Measurements from ENCODE around the gene ATP13A3. TPM values are rescaled to one million over a fixed set of nuclear protein-coding genes. Genes with fewer than 3 reads are reported as not detected.
A peak's percentile ranks its signal among the peaks of the same experiment; 100 is the strongest.
"Not testable (repeated sequence)": the region's sequence is repeated elsewhere in the genome, so short reads cannot be mapped to it uniquely, and the experiment has no call there.

The ATP13A3 gene
- 331 and 337 TPM in 2 replicates for total RNA-seq (2014; rRNA removed; shearing (Covaris generic); ENCODE audit: low replicate concordance)

DNA sequence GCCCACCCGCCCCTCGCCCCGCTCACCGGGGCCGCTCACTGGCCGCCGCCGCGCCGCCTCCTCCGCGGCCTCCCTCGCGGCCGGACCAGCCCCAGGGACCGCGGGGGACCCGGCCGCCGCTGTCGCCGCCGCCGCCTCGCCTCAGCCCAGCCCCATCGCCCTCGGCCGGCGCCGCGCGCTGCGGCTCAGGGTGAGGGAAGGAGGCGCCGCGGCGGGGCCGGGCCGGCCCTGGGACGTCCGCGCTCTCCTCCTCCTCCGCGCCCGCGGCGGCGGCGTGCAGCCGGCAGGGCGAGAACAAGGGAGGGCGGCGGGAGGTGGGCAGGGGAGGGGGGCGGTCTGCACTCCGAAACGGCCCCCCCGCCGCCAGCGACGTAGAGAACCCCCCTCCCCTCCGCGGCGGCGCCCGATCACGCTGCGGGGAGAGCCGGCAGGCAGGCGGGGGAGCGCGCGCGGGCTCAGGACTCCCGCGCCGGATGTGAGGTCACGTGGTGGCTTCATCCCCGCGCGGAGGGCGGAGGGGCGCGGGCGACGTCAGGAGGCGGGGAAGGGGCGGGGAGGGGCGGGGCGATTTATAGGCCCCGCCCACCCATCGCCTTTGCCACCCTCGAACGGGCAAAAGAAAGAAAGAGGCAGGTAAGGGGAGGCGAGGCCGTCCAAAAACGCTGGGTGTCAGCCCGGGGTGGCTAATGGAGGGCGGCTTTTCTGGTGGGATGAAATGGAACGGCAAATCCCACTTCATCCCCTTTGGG, at the start of gene ATP13A3:
ATP13A3 (minus strand) TSS at position 463 of the 749 bp plus-strand sequence. CDS start 24,812 bp downstream, outside the sequence.
- H2AFZ ChIP-seq (ENCODE audit: low read length) = peak within 1 kb of the TSS; percentile 10; the same call in 1 of the 2 replicates
- no peaks in the 10 kb centered on the region for H3K9me3 ChIP-seq (ENCODE audit: low read length)
- peaks cover 67% of the 10 kb centered on the region for H3K4me1 ChIP-seq (ENCODE audit: low read length)
- peak; percentile 98 for DNase-seq
- H3K4me2 ChIP-seq (ENCODE audit: low read depth, low read length, poor library complexity, severe bottlenecking) = peak within 1 kb of the TSS; percentile 79
- peak within 1 kb of the TSS; percentile 76 for H3K9ac ChIP-seq (ENCODE audit: low read length)
- no peaks in the 10 kb centered on the region for H3K9me2 ChIP-seq (replicated peaks; ENCODE audit: insufficient read depth, low read length)
- H3K36me3 ChIP-seq (ENCODE audit: insufficient read depth, low read length) = peaks cover 16% of the 10 kb centered on the region; the same call in 1 of the 2 replicates
- H4K20me1 ChIP-seq (ENCODE audit: insufficient read depth, low read depth, low read length) = peaks cover 15% of the 10 kb centered on the region; the same call in 1 of the 2 replicates
- peak within 1 kb of the TSS; percentile 81 for H3K27ac ChIP-seq (ENCODE audit: low read length)
- H3K79me2 ChIP-seq (ENCODE audit: low read length) = peaks cover 54% of the 10 kb centered on the region
- peak within 1 kb of the TSS; percentile 74 for H3K4me3 ChIP-seq (ENCODE audit: low read length)
- no peaks in the 10 kb centered on the region for H3K27me3 ChIP-seq (ENCODE audit: low read length)

DNA sequence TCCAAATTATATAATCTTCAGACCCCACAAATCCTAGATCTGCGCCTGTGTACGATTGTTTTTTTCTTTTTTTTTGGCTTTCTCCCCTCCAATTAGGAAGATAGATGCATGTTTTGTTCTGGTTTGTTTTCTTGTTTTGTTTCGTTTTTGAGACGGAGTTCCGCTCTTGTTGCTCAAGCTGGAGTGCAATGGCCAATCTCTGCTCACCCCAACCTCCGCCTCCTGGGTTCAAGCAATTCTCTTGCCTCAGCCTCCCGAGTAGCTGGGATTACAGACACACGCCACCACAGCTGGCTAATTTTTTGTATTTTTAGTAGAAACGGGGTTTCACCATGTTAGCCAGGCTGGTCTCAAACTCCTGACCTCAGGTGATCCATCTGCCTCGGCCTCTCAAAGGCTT, 48.4 kb upstream of the ATP13A3 start:
- not testable (repeated sequence) for H3K9me2 ChIP-seq (replicated peaks; ENCODE audit: insufficient read depth, low read length); H3K36me3 ChIP-seq (ENCODE audit: insufficient read depth, low read length); H4K20me1 ChIP-seq (ENCODE audit: insufficient read depth, low read depth, low read length); H3K9ac ChIP-seq (ENCODE audit: low read length); H3K9me3 ChIP-seq (ENCODE audit: low read length); H2AFZ ChIP-seq (ENCODE audit: low read length); H3K4me3 ChIP-seq (ENCODE audit: low read length); H3K4me1 ChIP-seq (ENCODE audit: low read length); H3K4me2 ChIP-seq (ENCODE audit: low read depth, low read length, poor library complexity, severe bottlenecking); H3K27ac ChIP-seq (ENCODE audit: low read length); DNase-seq; H3K79me2 ChIP-seq (ENCODE audit: low read length); H3K27me3 ChIP-seq (ENCODE audit: low read length)

DNA sequence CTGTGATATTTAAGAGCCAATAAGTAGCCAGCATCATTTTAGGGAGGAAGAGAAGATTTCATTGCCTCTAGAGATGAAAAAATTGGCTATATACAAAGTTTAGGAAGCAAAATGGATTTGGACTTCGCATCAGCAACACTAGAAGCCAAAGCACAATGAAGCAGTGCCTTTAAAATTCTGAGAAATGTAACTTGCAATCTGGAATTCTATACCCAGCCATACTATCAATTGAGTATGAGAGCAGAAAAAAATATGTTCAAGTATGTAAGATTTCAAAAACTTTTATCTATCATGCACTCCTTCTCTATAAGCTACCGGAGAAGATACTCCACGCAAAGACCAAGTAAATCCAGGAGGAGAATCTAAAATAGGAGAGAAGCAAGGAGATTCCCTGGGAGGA, 47.4 kb upstream of the ATP13A3 start:
- H2AFZ ChIP-seq (ENCODE audit: low read length) = no peak overlapping the region
- H3K9me2 ChIP-seq (replicated peaks; ENCODE audit: insufficient read depth, low read length) = no peaks in the 10 kb centered on the region
- H3K27ac ChIP-seq (ENCODE audit: low read length) = no peak overlapping the region
- peaks cover 8% of the 10 kb centered on the region for H3K9me3 ChIP-seq (ENCODE audit: low read length)
- no peak overlapping the region for H3K4me3 ChIP-seq (ENCODE audit: low read length)
- no peaks in the 10 kb centered on the region for H3K4me1 ChIP-seq (ENCODE audit: low read length)
- H4K20me1 ChIP-seq (ENCODE audit: insufficient read depth, low read depth, low read length) = no peaks in the 10 kb centered on the region
- no peak overlapping the region for H3K9ac ChIP-seq (ENCODE audit: low read length)
- no peak for DNase-seq
- H3K4me2 ChIP-seq (ENCODE audit: low read depth, low read length, poor library complexity, severe bottlenecking) = no peak overlapping the region
- no peaks in the 10 kb centered on the region; the same call in 1 of the 2 replicates for H3K27me3 ChIP-seq (ENCODE audit: low read length)
- H3K36me3 ChIP-seq (ENCODE audit: insufficient read depth, low read length) = no peaks in the 10 kb centered on the region
- no peaks in the 10 kb centered on the region for H3K79me2 ChIP-seq (ENCODE audit: low read length)

DNA sequence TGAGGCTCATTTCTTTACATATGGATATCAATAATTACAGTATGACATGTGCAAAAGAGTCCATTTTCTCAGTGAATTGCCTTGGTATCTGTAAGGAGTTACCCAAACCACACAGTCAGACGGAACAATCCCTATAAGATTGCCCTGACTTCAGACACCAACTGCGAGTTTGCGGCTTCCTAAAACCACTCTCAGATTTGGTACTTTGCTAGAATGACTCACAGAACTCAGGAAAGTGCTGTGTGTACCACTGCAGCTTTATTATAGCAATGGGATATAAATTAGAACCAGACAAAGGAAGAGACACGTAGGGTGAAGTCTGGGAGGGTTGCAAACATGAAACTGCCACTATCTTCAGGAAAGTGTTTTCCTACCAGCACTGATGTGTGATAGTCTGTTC, 45.8 kb upstream of the ATP13A3 start:
- no peaks in the 10 kb centered on the region for H3K4me1 ChIP-seq (ENCODE audit: low read length)
- H4K20me1 ChIP-seq (ENCODE audit: insufficient read depth, low read depth, low read length) = no peaks in the 10 kb centered on the region
- H3K36me3 ChIP-seq (ENCODE audit: insufficient read depth, low read length) = no peaks in the 10 kb centered on the region
- no peak overlapping the region for H2AFZ ChIP-seq (ENCODE audit: low read length)
- no peak overlapping the region for H3K4me3 ChIP-seq (ENCODE audit: low read length)
- H3K79me2 ChIP-seq (ENCODE audit: low read length) = no peaks in the 10 kb centered on the region
- H3K9me2 ChIP-seq (replicated peaks; ENCODE audit: insufficient read depth, low read length) = no peaks in the 10 kb centered on the region
- H3K9me3 ChIP-seq (ENCODE audit: low read length) = peaks cover 8% of the 10 kb centered on the region
- H3K27ac ChIP-seq (ENCODE audit: low read length) = no peak overlapping the region
- no peak overlapping the region for H3K4me2 ChIP-seq (ENCODE audit: low read depth, low read length, poor library complexity, severe bottlenecking)
- no peaks in the 10 kb centered on the region; the same call in 1 of the 2 replicates for H3K27me3 ChIP-seq (ENCODE audit: low read length)
- DNase-seq = no peak
- H3K9ac ChIP-seq (ENCODE audit: low read length) = no peak overlapping the region

DNA sequence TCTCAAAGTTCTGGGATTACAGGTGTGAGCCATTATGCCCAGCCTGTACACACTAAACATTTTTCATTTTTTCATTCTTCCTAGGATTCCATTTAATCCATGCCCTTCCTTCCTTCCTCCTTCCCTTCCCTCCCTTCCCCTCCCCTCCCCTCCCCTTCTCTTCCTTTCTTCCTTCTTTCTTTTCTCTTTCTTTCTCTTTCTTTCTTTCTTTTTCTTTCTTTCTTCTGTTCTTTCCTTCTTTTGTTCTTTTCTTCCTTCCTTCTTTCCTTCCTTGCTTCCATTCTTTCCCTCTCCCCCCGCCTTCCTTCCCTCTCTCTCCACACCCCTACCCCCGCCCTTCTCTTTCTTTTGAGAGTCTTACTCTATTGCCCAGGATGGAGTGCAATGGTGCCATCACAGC, 40.9 kb upstream of the ATP13A3 start:
- no peak for DNase-seq
- no peak overlapping the region for H3K4me3 ChIP-seq (ENCODE audit: low read length)
- H3K9ac ChIP-seq (ENCODE audit: low read length) = no peak overlapping the region
- no peaks in the 10 kb centered on the region for H3K4me1 ChIP-seq (ENCODE audit: low read length)
- no peak overlapping the region for H3K27ac ChIP-seq (ENCODE audit: low read length)
- no peaks in the 10 kb centered on the region for H3K27me3 ChIP-seq (ENCODE audit: low read length)
- no peak overlapping the region for H3K4me2 ChIP-seq (ENCODE audit: low read depth, low read length, poor library complexity, severe bottlenecking)
- no peaks in the 10 kb centered on the region for H4K20me1 ChIP-seq (ENCODE audit: insufficient read depth, low read depth, low read length)
- no peak overlapping the region for H2AFZ ChIP-seq (ENCODE audit: low read length)
- H3K36me3 ChIP-seq (ENCODE audit: insufficient read depth, low read length) = no peaks in the 10 kb centered on the region
- H3K9me2 ChIP-seq (replicated peaks; ENCODE audit: insufficient read depth, low read length) = no peaks in the 10 kb centered on the region
- no peaks in the 10 kb centered on the region for H3K79me2 ChIP-seq (ENCODE audit: low read length)
- no peaks in the 10 kb centered on the region for H3K9me3 ChIP-seq (ENCODE audit: low read length)

DNA sequence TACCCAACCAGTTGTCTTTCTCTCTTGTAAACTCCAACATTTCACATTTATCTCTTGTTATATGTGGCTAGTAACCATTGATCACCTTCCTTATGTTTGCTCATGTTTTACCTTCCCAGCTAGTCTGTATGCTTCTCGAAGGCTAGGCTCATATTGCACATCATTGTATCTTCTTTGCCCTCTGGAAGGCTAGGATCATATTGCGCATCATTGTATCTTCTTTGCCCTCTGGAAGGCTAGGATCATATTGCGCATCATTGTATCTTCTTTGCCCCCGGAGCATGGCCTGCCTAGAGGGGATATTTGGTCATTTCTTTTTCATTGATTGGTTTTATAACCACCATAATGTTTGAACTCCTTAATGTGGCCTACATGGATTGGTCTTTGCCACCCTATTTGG, 39.4 kb upstream of the ATP13A3 start:
- no peak for DNase-seq
- Histone ChIP-seq H3K4me1 (ENCODE audit: low read length) (no peaks in the 10 kb centered on the region), H3K36me3 (ENCODE audit: insufficient read depth, low read length) (no peaks in the 10 kb centered on the region), H3K4me3 (ENCODE audit: low read length) (no peak overlapping the region), H4K20me1 (ENCODE audit: insufficient read depth, low read depth, low read length) (no peaks in the 10 kb centered on the region), H3K79me2 (ENCODE audit: low read length) (no peaks in the 10 kb centered on the region), H3K27ac (ENCODE audit: low read length) (no peak overlapping the region), H3K9ac (ENCODE audit: low read length) (no peak overlapping the region), H3K27me3 (ENCODE audit: low read length) (no peaks in the 10 kb centered on the region), H3K9me2 (replicated peaks; ENCODE audit: insufficient read depth, low read length) (no peaks in the 10 kb centered on the region), H3K4me2 (ENCODE audit: low read depth, low read length, poor library complexity, severe bottlenecking) (no peak overlapping the region), H2AFZ (ENCODE audit: low read length) (no peak overlapping the region), H3K9me3 (ENCODE audit: low read length) (no peaks in the 10 kb centered on the region)

DNA sequence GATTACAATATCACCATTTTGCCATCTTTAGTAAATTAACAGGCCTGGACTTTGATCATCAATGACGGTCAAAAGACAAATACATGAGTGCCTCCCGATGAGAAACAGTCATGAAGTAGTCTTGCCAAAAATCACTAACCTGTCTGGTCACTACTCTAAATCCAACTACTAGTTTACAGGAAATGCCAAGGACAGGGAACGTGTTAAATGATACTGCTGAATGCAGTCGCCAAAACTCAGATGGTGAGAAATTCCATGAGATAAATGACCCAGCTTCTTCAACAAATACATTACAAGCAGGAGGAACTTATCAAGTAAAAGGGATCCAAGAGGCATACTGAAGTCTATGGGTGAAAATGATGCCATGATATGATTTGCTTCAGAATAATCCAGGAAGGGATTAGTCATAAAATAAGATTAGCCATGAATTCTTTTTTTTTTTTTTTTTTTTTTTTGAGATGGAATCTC, 35.8 kb upstream of the ATP13A3 start:
- H3K4me2 ChIP-seq (ENCODE audit: low read depth, low read length, poor library complexity, severe bottlenecking) = no peak overlapping the region
- H3K79me2 ChIP-seq (ENCODE audit: low read length) = no peaks in the 10 kb centered on the region
- H3K27ac ChIP-seq (ENCODE audit: low read length) = no peak overlapping the region
- no peaks in the 10 kb centered on the region for H3K36me3 ChIP-seq (ENCODE audit: insufficient read depth, low read length)
- peaks cover 7% of the 10 kb centered on the region for H3K4me1 ChIP-seq (ENCODE audit: low read length)
- no peak overlapping the region for H3K9ac ChIP-seq (ENCODE audit: low read length)
- no peaks in the 10 kb centered on the region for H3K9me2 ChIP-seq (replicated peaks; ENCODE audit: insufficient read depth, low read length)
- H2AFZ ChIP-seq (ENCODE audit: low read length) = no peak overlapping the region
- H3K9me3 ChIP-seq (ENCODE audit: low read length) = no peaks in the 10 kb centered on the region
- H3K4me3 ChIP-seq (ENCODE audit: low read length) = no peak overlapping the region
- no peak for DNase-seq
- no peaks in the 10 kb centered on the region for H3K27me3 ChIP-seq (ENCODE audit: low read length)
- no peaks in the 10 kb centered on the region for H4K20me1 ChIP-seq (ENCODE audit: insufficient read depth, low read depth, low read length)

DNA sequence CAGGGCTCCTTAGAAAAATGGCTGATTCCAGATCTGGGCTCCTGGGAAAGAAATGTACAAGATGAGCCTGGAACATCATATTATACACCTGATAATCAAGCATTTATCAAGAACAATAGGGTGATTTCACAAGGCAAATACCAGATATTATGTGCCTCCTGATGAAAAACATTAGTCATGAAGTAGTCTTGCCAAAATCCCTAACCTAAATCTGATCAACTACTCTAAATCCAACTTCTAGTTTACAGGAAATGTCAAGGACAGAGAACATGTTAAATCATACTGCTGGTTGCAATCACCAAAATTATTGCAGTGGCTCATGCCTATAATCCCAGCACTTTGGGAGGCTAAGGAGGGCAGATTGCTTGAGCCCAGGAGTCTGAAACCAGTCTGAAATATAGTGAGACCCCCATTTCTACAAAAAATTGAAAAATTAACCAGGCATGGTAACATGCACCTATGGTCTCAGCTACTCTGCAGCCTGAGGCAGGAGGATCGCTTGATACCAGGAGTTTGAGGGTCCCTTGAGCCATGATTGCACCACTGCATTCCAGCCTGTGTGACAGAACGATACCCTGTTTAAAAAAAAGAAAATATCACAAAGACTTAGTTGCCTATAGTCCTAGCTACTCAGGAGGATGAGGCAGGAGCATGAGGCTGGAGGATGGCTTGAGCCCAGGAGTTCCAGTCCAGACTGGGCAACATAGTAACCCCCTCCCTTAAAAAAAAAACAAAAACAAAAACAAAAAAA, 34.9 kb upstream of the ATP13A3 start:
- DNase-seq = no peak
- no peak overlapping the region for H3K4me2 ChIP-seq (ENCODE audit: low read depth, low read length, poor library complexity, severe bottlenecking)
- no peaks in the 10 kb centered on the region for H3K27me3 ChIP-seq (ENCODE audit: low read length)
- H2AFZ ChIP-seq (ENCODE audit: low read length) = no peak overlapping the region
- H3K36me3 ChIP-seq (ENCODE audit: insufficient read depth, low read length) = no peaks in the 10 kb centered on the region
- H3K4me3 ChIP-seq (ENCODE audit: low read length) = no peak overlapping the region
- no peaks in the 10 kb centered on the region for H4K20me1 ChIP-seq (ENCODE audit: insufficient read depth, low read depth, low read length)
- H3K9me2 ChIP-seq (replicated peaks; ENCODE audit: insufficient read depth, low read length) = no peaks in the 10 kb centered on the region
- peaks cover 7% of the 10 kb centered on the region for H3K4me1 ChIP-seq (ENCODE audit: low read length)
- H3K9ac ChIP-seq (ENCODE audit: low read length) = no peak overlapping the region
- H3K79me2 ChIP-seq (ENCODE audit: low read length) = no peaks in the 10 kb centered on the region
- H3K27ac ChIP-seq (ENCODE audit: low read length) = no peak overlapping the region
- no peaks in the 10 kb centered on the region for H3K9me3 ChIP-seq (ENCODE audit: low read length)

Measured in Karpas-422 (cell line).